ENCODE data around the gene TTC33. TPM values are rescaled to one million over a fixed set of nuclear protein-coding genes. Genes with fewer than 3 reads are reported as not detected.

Gene TTC33
- total RNA-seq, 6 experiments from 2014 or later: 5.6 to 9.2 (median 7.0) TPM

- DNase-seq (no peak), ATAC-seq (no peak)
- H3K27ac ChIP-seq: no peak overlapping the region
- H3K9me3 ChIP-seq: no peaks in the 10 kb centered on the region
- intact Hi-C loops (cut with DNase I): no loop called here
- no peaks in the 10 kb centered on the region for H3K4me1 ChIP-seq
- no peaks in the 10 kb centered on the region for H3K27me3 ChIP-seq
- H3K4me3 ChIP-seq: no peak overlapping the region
- no peaks in the 10 kb centered on the region for H3K36me3 ChIP-seq
- no peak for TF ChIP-seq CTCF (IDR thresholded peaks at IDR 0.05)
- TF ChIP-seq POLR2A (IDR thresholded peaks at IDR 0.05): no peak
Observed at GRCh38 chr5:40559306-40559705, 196.5 kb downstream of the TTC33 start.

GRCh38 chr5:40557501-40557900, 198.3 kb downstream of the TTC33 start:
- TF ChIP-seq POLR2A (IDR thresholded peaks at IDR 0.05): no peak
- TF ChIP-seq CTCF (IDR thresholded peaks at IDR 0.05): no peak
- WGBS (ENCODE audit: insufficient coverage, low coverage, low lambda C conversion rate, missing lambda C conversion rate): 50% methylated on average over 1 of the region's 1 CpG
- ATAC-seq: no peak

GRCh38 chr5:40556811-40557210, 198.9 kb downstream of the TTC33 start:
- intact Hi-C loops (cut with DNase I): no loop called here
- DNase-seq (no peak), ATAC-seq (no peak)
- Histone ChIP-seq H3K27me3 (no peaks in the 10 kb centered on the region), H3K9me3 (no peaks in the 10 kb centered on the region), H3K4me3 (no peak overlapping the region), H3K4me1 (no peaks in the 10 kb centered on the region), H3K36me3 (no peaks in the 10 kb centered on the region), H3K27ac (no peak overlapping the region)
- TF ChIP-seq POLR2A (IDR thresholded peaks at IDR 0.05) (no peak), CTCF (IDR thresholded peaks at IDR 0.05) (no peak)

More at GRCh38 chr5:40557501-40557900, 198.3 kb downstream of the TTC33 start:
- DNase-seq: no peak
- H3K4me3 ChIP-seq: no peak overlapping the region
- H3K27me3 ChIP-seq: no peaks in the 10 kb centered on the region
- no peaks in the 10 kb centered on the region for H3K4me1 ChIP-seq
- H3K36me3 ChIP-seq: no peaks in the 10 kb centered on the region
- no peaks in the 10 kb centered on the region for H3K9me3 ChIP-seq
- H3K27ac ChIP-seq: no peak overlapping the region
- intact Hi-C loops (cut with DNase I): no loop called here

- no peaks in the 10 kb centered on the region for H3K9me3 ChIP-seq
- no peak overlapping the region for H3K27ac ChIP-seq
- TF ChIP-seq POLR2A (IDR thresholded peaks at IDR 0.05): no peak
- TF ChIP-seq CTCF (IDR thresholded peaks at IDR 0.05): no peak
- ATAC-seq: no peak
- no peak overlapping the region for H3K4me3 ChIP-seq
- WGBS (ENCODE audit: insufficient coverage, low coverage, low lambda C conversion rate, missing lambda C conversion rate): 88% methylated on average over 1 of the region's 1 CpG
- no peak for DNase-seq
- no peaks in the 10 kb centered on the region for H3K27me3 ChIP-seq
- H3K36me3 ChIP-seq: no peaks in the 10 kb centered on the region
- H3K4me1 ChIP-seq: no peaks in the 10 kb centered on the region
- intact Hi-C loops (cut with DNase I): no loop called here
Observed at GRCh38 chr5:40555886-40556285, 199.9 kb downstream of the TTC33 start.

GRCh38 chr5:40554813-40555212, 200.9 kb downstream of the TTC33 start:
- DNase-seq (no peak), ATAC-seq (no peak)
- WGBS (ENCODE audit: insufficient coverage, low coverage, low lambda C conversion rate, missing lambda C conversion rate): 80% methylated on average over 1 of the region's 1 CpG
- TF ChIP-seq CTCF (IDR thresholded peaks at IDR 0.05) (no peak), POLR2A (IDR thresholded peaks at IDR 0.05) (no peak)
- no peak overlapping the region for H3K4me3 ChIP-seq
- no peaks in the 10 kb centered on the region for H3K27me3 ChIP-seq
- no peaks in the 10 kb centered on the region for H3K4me1 ChIP-seq
- intact Hi-C loops (cut with DNase I): no loop called here
- no peaks in the 10 kb centered on the region for H3K36me3 ChIP-seq
- no peaks in the 10 kb centered on the region for H3K9me3 ChIP-seq
- no peak overlapping the region for H3K27ac ChIP-seq

All from right lobe of liver (tissue), 6 donors.